ENCODE results near the gene INTS11. TPM values are rescaled to one million over a fixed set of nuclear protein-coding genes. Genes with fewer than 3 reads are reported as not detected.
A peak's percentile ranks its signal among the peaks of the same experiment; 100 is the strongest.

The INTS11 gene
- total RNA-seq, 1 donor from 2014 or later = 94.2 TPM

DNA sequence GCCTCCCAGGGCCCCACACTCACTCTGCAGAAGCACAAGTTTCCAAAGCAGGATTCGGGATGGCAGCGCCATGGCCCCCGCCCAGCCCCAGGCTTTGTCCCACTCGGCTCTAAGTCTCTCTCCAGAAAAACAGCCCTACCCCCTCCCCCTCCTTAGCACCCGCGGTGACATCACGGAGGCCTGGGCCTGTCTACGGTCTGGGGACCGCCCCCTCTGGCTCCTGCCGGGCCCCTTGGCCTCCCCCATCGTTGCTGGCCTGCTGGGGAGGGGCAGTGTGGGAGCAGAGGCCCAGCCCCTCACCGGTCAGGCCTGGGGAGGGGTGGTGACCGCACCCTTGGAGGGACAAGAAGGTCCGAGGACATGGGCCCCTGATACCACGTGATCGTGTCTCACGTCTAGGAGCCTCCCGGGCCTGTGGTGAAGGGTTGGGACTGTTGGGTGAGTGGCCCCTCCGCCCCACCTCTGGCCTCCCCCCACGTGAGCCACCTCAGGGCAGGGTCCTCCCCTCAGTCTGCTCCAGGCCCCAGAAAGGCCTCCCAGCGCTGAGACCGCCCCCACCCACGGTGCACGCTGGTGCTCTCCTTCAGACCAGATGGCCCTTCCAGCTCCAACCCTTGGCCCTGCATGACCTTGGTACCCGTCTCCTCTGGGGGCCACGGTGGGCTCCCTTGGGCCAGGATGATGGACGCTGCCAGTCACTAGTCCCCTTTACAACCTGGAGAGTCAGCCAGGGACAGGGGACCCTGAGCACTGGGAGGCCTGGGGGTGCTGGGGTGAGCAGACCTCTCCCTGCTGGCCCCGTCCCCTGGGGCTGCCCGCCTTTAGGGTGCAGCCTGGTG lies 34.2 kb upstream of the INTS11 start, which contains the start of gene MXRA8:
Gene MXRA8, minus strand, starts transcription at position 123 of the 839 bp plus-strand sequence. Its CDS starts 51 bp downstream, at position 72.
- TF ChIP-seq, protein P1, sequence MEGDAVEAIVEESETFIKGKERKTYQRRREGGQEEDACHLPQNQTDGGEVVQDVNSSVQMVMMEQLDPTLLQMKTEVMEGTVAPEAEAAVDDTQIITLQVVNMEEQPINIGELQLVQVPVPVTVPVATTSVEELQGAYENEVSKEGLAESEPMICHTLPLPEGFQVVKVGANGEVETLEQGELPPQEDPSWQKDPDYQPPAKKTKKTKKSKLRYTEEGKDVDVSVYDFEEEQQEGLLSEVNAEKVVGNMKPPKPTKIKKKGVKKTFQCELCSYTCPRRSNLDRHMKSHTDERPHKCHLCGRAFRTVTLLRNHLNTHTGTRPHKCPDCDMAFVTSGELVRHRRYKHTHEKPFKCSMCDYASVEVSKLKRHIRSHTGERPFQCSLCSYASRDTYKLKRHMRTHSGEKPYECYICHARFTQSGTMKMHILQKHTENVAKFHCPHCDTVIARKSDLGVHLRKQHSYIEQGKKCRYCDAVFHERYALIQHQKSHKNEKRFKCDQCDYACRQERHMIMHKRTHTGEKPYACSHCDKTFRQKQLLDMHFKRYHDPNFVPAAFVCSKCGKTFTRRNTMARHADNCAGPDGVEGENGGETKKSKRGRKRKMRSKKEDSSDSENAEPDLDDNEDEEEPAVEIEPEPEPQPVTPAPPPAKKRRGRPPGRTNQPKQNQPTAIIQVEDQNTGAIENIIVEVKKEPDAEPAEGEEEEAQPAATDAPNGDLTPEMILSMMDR (IDR thresholded peaks at IDR 0.05; ENCODE audit: insufficient read depth, low read length, poor library complexity, severe bottlenecking) = no peak
- peaks cover 13% of the 10 kb centered on the region for H3K27me3 ChIP-seq (ENCODE audit: control insufficient read depth, insufficient read depth, low read length)
- H3K4me3 ChIP-seq (ENCODE audit: low read depth, low read length) = peak within 1 kb of the TSS; percentile 44
- no peak for DNase-seq (ENCODE audit: low read depth)
- peaks cover 1% of the 10 kb centered on the region for H3K36me3 ChIP-seq (ENCODE audit: control insufficient read depth, insufficient read depth, low read length)

DNA sequence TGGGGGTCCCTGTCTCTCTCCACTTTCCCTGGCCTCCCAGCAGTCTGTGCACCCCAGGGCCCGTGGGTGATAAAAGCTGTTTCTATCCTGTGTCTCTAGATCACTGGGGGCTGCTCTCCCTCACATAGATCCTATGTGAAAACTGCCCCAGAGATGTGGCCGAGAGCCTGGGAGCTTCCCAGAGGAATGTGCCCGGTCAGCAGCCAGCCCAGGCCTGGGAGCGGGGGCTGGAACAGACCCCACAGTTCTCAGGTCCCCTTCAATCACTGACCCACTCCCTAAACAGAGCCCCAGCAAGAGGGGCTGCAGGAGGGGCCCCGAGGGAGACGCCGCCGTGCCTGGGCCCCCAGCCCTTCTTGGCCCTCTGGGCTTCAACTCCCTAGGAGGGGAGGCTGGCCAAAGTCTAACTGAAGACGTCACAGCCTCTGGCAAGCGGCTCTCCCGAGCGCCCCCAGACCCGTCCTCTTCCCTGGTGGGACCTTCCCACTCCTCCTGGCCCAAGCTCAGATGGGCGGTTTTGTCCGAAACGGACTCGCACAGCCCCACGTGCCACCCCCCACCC lies 33.5 kb upstream of the INTS11 start:
- Histone ChIP-seq H3K36me3 (ENCODE audit: control insufficient read depth, insufficient read depth, low read length) (peaks cover 1% of the 10 kb centered on the region), H3K4me3 (ENCODE audit: low read depth, low read length) (peak overlapping the region; percentile 44), H3K27me3 (ENCODE audit: control insufficient read depth, insufficient read depth, low read length) (peaks cover 15% of the 10 kb centered on the region)
- DNase-seq (ENCODE audit: low read depth) = no peak
- TF ChIP-seq, protein P1 (IDR thresholded peaks at IDR 0.05; ENCODE audit: insufficient read depth, low read length, poor library complexity, severe bottlenecking) = no peak

DNA sequence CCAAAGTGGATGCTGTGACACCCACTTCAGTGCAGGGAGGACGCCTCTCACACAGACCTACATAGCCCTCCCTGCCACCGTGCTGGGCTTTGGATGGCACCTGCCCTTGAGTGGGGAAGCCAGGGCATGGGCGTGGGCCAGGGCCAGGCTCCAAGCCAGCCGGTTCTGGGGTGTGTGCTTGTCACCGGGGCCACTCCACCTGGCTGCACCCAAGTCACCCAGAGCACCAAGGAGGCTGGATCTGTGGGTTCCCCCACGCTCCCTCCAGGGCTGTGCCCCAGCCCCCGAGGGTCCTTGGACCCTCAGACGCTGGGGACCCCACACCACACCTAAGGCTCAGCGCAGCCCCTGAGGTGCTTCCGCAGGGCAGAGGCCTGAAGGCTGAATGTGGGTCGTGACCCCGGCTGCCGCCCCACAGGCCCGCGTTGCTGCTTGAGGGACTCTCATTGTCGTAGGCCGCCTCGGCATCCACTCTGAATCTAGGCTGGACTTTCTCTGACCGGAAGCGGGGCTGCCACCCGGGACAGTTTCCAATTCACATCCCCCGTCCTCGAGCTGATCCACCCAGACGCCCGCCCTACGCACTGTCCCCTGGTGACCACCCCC lies 32.4 kb upstream of the INTS11 start:
- no peak for DNase-seq (ENCODE audit: low read depth)
- Histone ChIP-seq H3K36me3 (ENCODE audit: control insufficient read depth, insufficient read depth, low read length) (peaks cover 1% of the 10 kb centered on the region), H3K27me3 (ENCODE audit: control insufficient read depth, insufficient read depth, low read length) (peaks cover 15% of the 10 kb centered on the region), H3K4me3 (ENCODE audit: low read depth, low read length) (peak overlapping the region; percentile 44)
- TF ChIP-seq, protein P1 (IDR thresholded peaks at IDR 0.05; ENCODE audit: insufficient read depth, low read length, poor library complexity, severe bottlenecking) = no peak

DNA sequence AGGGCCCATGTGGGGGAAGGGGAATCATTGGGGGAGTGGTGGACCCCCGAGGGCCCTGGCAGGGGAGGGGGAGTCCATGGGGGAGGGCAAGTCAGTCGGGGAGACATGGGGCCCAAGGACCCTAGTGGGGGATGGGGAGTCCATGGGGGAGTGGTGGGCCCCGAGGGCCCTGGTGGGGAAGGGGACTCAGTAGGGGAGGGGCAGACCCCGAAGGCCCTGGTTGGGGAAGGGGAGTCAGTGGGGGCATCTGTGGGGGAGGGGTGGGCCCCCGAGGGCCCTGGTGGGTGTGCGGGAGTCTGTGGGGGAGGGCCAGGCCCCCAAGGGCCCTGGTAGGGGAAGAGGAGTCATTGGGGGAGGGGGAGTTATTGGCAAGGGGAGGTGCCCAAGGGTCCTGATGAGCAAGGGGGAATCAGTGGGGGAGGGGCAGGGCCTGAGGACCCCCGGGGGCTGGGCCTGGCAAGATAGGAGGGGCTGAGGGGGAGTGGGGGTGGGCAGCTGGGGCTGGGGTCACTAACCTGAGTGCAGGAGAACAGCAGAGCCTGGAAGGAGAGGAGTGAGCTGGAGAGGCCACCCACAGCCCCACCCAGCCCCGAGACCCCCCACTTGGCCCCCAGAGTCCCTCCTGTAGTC lies 31.8 kb upstream of the INTS11 start:
- no peak for DNase-seq (ENCODE audit: low read depth)
- H3K4me3 ChIP-seq (ENCODE audit: low read depth, low read length) = peak overlapping the region; percentile 44
- peaks cover 15% of the 10 kb centered on the region for H3K27me3 ChIP-seq (ENCODE audit: control insufficient read depth, insufficient read depth, low read length)
- peaks cover 1% of the 10 kb centered on the region for H3K36me3 ChIP-seq (ENCODE audit: control insufficient read depth, insufficient read depth, low read length)
- TF ChIP-seq, protein P1 (IDR thresholded peaks at IDR 0.05; ENCODE audit: insufficient read depth, low read length, poor library complexity, severe bottlenecking) = no peak

DNA sequence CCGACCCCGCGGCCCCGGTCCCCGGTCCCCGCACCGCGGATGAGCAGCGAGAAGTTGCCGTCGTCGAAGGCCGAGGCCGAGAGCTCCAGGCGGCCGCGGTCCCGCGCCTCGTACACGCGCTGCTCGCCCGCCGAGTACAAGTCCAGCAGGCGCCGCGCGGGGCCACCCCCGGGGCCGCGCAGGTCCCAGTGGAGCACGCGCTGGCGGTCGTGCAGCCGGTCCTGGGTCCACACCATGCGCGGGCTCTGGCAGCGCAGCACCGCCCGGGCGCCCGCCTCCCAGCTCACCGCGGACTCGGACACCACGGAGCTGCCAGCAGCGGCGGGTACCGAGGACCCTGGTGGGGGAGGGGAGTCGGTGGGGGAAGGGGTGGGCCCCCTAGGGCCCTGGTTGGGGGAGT lies 31.0 kb upstream of the INTS11 start:
- no peak overlapping the region for H3K4me3 ChIP-seq (ENCODE audit: low read depth, low read length)
- peaks cover 15% of the 10 kb centered on the region for H3K27me3 ChIP-seq (ENCODE audit: control insufficient read depth, insufficient read depth, low read length)
- TF ChIP-seq, protein P1 (IDR thresholded peaks at IDR 0.05; ENCODE audit: insufficient read depth, low read length, poor library complexity, severe bottlenecking) = no peak

More for the DNA sequence above, 31.0 kb upstream of the INTS11 start:
- DNase-seq (ENCODE audit: low read depth) = no peak
- H3K36me3 ChIP-seq (ENCODE audit: control insufficient read depth, insufficient read depth, low read length) = peaks cover 1% of the 10 kb centered on the region
